Measurements from ENCODE around the gene OR2S2.
A peak's percentile ranks its signal among the peaks of the same experiment; 100 is the strongest.

OR2S2 gene

GRCh38 chr9:35966433-35966832, 8.5 kb upstream of the OR2S2 start:
- no peak overlapping the region for H3K23ac ChIP-seq (ENCODE audit: low read depth, low read length, poor library complexity)
- H2BK5ac ChIP-seq (ENCODE audit: low read length): no peak overlapping the region
- H3K18ac ChIP-seq (ENCODE audit: low read length): no peak overlapping the region
- H3K27me3 ChIP-seq (ENCODE audit: control insufficient read depth in 3 of 3, insufficient read depth in 3 of 3, low read depth in 1 of 3, low read length in 3 of 3): peaks cover 1 to 32% (median 2%) of the 10 kb centered on the region in 3 experiments
- H4K8ac ChIP-seq (ENCODE audit: low read depth, low read length): no peak overlapping the region
- no peak overlapping the region for H4K91ac ChIP-seq (ENCODE audit: low read depth, low read length, poor library complexity)
- H3K4me1 ChIP-seq (ENCODE audit: control insufficient read depth in 2 of 2, insufficient read depth in 1 of 2, low read depth in 1 of 2, low read length in 2 of 2): peaks cover 0 to 2% of the 10 kb centered on the region in 2 donors
- no peak overlapping the region for H2BK120ac ChIP-seq (ENCODE audit: low read depth, low read length)
- no peak overlapping the region for H3K4ac ChIP-seq (ENCODE audit: low read length)
- H2AK5ac ChIP-seq (ENCODE audit: low read depth, low read length): no peak overlapping the region
- H2BK15ac ChIP-seq (ENCODE audit: low read length): no peak overlapping the region
- H3K27ac ChIP-seq (replicated peaks; ENCODE audit: low read length): no peak overlapping the region
- no peaks in the 10 kb centered on the region for H3K36me3 ChIP-seq (replicated peaks in 1 of 2; ENCODE audit: control insufficient read depth in 2 of 2, insufficient read depth in 2 of 2, low read length in 2 of 2)
- no CpG with 5 or more reads among the region's 4 CpGs for WGBS, 2 donors (ENCODE audit: extremely low coverage in 2 of 2, insufficient read length in 2 of 2, insufficient replicate concordance in 1 of 2)
- no peak overlapping the region for H2BK12ac ChIP-seq (ENCODE audit: low read length)
- no peak overlapping the region for H3K4me3 ChIP-seq (ENCODE audit: low read length in 2 of 2)
- H3K14ac ChIP-seq (ENCODE audit: low read length): no peak overlapping the region
- H3K4me2 ChIP-seq (ENCODE audit: insufficient read depth, low read length, poor library complexity, severe bottlenecking): no peak overlapping the region
- no peak overlapping the region for H2AFZ ChIP-seq (ENCODE audit: low read length)
- DNase-seq (ENCODE audit: low spot score): no peak
- no peak overlapping the region for H3K9ac ChIP-seq (ENCODE audit: low read depth, low read length, poor library complexity)
- no peaks in the 10 kb centered on the region for H3K79me1 ChIP-seq (ENCODE audit: low read depth, low read length)
- H3K9me3 ChIP-seq (replicated peaks in 1 of 2; ENCODE audit: control insufficient read depth in 2 of 2, insufficient read depth in 1 of 2, low read depth in 1 of 2, low read length in 2 of 2): no peaks in the 10 kb centered on the region

- H3K36me3 ChIP-seq (replicated peaks in 1 of 2; ENCODE audit: control insufficient read depth in 2 of 2, insufficient read depth in 2 of 2, low read length in 2 of 2): no peaks in the 10 kb centered on the region
- no peak overlapping the region for H3K9ac ChIP-seq (ENCODE audit: low read depth, low read length, poor library complexity)
- no peak overlapping the region for H2BK12ac ChIP-seq (ENCODE audit: low read length)
- peaks cover 2 to 39% (median 5%) of the 10 kb centered on the region in 3 experiments for H3K27me3 ChIP-seq (ENCODE audit: control insufficient read depth in 3 of 3, insufficient read depth in 3 of 3, low read depth in 1 of 3, low read length in 3 of 3)
- no CpG with 5 or more reads among the region's 6 CpGs for WGBS, 2 donors (ENCODE audit: extremely low coverage in 2 of 2, insufficient read length in 2 of 2, insufficient replicate concordance in 1 of 2)
- no peak overlapping the region for H4K8ac ChIP-seq (ENCODE audit: low read depth, low read length)
- no peak overlapping the region for H2AK5ac ChIP-seq (ENCODE audit: low read depth, low read length)
- no peak overlapping the region for H3K4me3 ChIP-seq (ENCODE audit: low read length in 2 of 2)
- no peak overlapping the region for H3K4ac ChIP-seq (ENCODE audit: low read length)
- no peaks in the 10 kb centered on the region for H3K9me3 ChIP-seq (replicated peaks in 1 of 2; ENCODE audit: control insufficient read depth in 2 of 2, insufficient read depth in 1 of 2, low read depth in 1 of 2, low read length in 2 of 2)
- no peak overlapping the region for H2BK120ac ChIP-seq (ENCODE audit: low read depth, low read length)
- H2BK5ac ChIP-seq (ENCODE audit: low read length): no peak overlapping the region
- H3K23ac ChIP-seq (ENCODE audit: low read depth, low read length, poor library complexity): no peak overlapping the region
- no peak overlapping the region for H3K27ac ChIP-seq (replicated peaks; ENCODE audit: low read length)
- no peak overlapping the region for H3K14ac ChIP-seq (ENCODE audit: low read length)
- H3K4me1 ChIP-seq (ENCODE audit: control insufficient read depth in 2 of 2, insufficient read depth in 1 of 2, low read depth in 1 of 2, low read length in 2 of 2): peaks cover 0 to 2% of the 10 kb centered on the region in 2 donors
- H3K79me1 ChIP-seq (ENCODE audit: low read depth, low read length): no peaks in the 10 kb centered on the region
- H2BK15ac ChIP-seq (ENCODE audit: low read length): no peak overlapping the region
- H3K18ac ChIP-seq (ENCODE audit: low read length): no peak overlapping the region
- DNase-seq (ENCODE audit: low spot score): no peak
- no peak overlapping the region for H4K91ac ChIP-seq (ENCODE audit: low read depth, low read length, poor library complexity)
- H3K4me2 ChIP-seq (ENCODE audit: insufficient read depth, low read length, poor library complexity, severe bottlenecking): no peak overlapping the region
- H2AFZ ChIP-seq (ENCODE audit: low read length): no peak overlapping the region
Observed at GRCh38 chr9:35965011-35965410, 7.1 kb upstream of the OR2S2 start.

DNA sequence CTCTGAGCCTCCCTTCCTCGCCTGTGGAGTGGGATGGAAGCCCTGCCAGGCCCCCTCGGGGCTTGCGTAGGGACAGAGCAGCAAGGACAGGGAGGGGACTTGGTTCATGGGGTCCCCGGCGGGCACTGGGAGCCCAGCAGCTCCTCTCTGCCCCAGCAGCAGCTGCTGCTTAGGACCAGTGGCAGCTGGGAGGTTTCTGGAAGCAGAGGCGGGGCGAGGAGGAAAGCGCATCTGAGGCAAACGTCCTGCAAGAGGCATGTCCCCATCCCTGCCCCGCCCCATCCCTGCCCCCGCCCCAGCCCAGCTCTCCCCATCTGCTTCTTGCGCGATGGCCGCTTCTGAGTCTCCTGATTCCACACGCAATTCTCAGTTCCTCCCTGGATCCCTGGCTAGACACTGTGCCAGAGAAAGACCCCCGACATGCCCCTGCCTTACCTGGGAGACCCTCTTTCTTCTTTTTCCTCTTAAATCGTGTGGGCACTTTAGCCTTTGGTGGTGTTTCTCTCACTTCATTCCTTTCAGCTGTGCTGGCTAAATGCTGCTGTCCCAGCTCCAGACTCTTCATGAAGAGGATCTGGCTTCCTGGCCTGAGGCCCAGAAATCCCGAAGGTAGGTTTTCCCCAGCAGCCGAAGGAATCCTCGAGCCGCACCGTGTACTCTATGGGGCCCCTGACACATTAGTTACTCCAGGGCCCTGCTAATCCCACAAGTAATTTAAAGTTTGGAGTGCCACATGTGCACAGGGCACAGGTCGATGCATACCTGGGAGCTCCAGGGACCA, 4.4 kb upstream of the OR2S2 start:
- H3K27ac ChIP-seq (replicated peaks; ENCODE audit: low read length): no peak overlapping the region
- no peak overlapping the region for H2BK120ac ChIP-seq (ENCODE audit: low read depth, low read length)
- no peaks in the 10 kb centered on the region for H3K36me3 ChIP-seq (replicated peaks in 1 of 2; ENCODE audit: control insufficient read depth in 2 of 2, insufficient read depth in 2 of 2, low read length in 2 of 2)
- no peak overlapping the region for H4K91ac ChIP-seq (ENCODE audit: low read depth, low read length, poor library complexity)
- H3K9me3 ChIP-seq (replicated peaks in 1 of 2; ENCODE audit: control insufficient read depth in 2 of 2, insufficient read depth in 1 of 2, low read depth in 1 of 2, low read length in 2 of 2): no peaks in the 10 kb centered on the region
- H3K79me1 ChIP-seq (ENCODE audit: low read depth, low read length): no peaks in the 10 kb centered on the region
- no peak overlapping the region for H3K4ac ChIP-seq (ENCODE audit: low read length)
- peak overlapping the region; percentile 56 for H3K14ac ChIP-seq (ENCODE audit: low read length)
- peaks cover 2 to 45% (median 5%) of the 10 kb centered on the region in 3 experiments for H3K27me3 ChIP-seq (ENCODE audit: control insufficient read depth in 3 of 3, insufficient read depth in 3 of 3, low read depth in 1 of 3, low read length in 3 of 3)
- H2BK15ac ChIP-seq (ENCODE audit: low read length): peak overlapping the region; percentile 37
- H2AK5ac ChIP-seq (ENCODE audit: low read depth, low read length): peak overlapping the region; percentile 21
- DNase-seq (ENCODE audit: low spot score): no peak
- peak overlapping the region; percentile 71 for H3K18ac ChIP-seq (ENCODE audit: low read length)
- H3K23ac ChIP-seq (ENCODE audit: low read depth, low read length, poor library complexity): peak overlapping the region; percentile 85
- no peak overlapping the region for H2BK5ac ChIP-seq (ENCODE audit: low read length)
- no peak overlapping the region for H2BK12ac ChIP-seq (ENCODE audit: low read length)
- H3K9ac ChIP-seq (ENCODE audit: low read depth, low read length, poor library complexity): no peak overlapping the region
- WGBS, 2 donors (ENCODE audit: extremely low coverage in 2 of 2, insufficient read length in 2 of 2, insufficient replicate concordance in 1 of 2): no CpG with 5 or more reads among the region's 23 CpGs
- H2AFZ ChIP-seq (ENCODE audit: low read length): peak overlapping the region; percentile 77
- peaks cover 0 to 2% of the 10 kb centered on the region in 2 donors for H3K4me1 ChIP-seq (ENCODE audit: control insufficient read depth in 2 of 2, insufficient read depth in 1 of 2, low read depth in 1 of 2, low read length in 2 of 2)
- H3K4me3 ChIP-seq (ENCODE audit: low read length in 2 of 2): no peak overlapping the region
- peak overlapping the region; percentile 98 for H4K8ac ChIP-seq (ENCODE audit: low read depth, low read length)
- no peak overlapping the region for H3K4me2 ChIP-seq (ENCODE audit: insufficient read depth, low read length, poor library complexity, severe bottlenecking)

DNA sequence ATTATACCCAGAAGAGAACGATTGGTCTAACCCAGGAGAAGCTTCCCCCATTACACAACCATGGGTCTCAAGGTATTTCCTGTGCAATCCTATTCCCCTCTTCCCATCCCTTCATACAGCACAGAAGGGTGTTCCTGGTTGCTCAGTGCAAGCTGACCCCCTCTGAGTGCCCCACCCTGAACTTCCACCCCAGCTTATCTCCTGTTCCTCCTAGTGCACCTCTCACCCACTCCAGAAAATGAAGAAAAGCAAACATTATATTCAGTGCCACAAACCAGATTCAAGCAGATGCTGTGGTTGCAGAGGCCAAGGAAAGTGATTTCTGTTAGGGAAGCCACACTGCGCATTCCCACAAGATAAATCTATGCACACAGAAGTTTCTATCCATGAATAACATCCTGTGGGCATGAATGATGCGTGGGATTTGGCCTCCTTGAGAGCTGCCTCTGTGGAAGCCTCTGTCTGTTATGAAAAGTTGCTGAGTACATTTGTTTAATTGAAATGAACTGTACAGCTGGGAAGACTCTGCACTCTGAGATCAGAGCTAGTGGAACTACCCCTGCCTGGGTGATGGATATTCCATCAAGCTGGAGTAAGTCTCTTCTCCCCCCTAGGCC, 2.2 kb upstream of the OR2S2 start:
- WGBS, 2 donors (ENCODE audit: extremely low coverage in 2 of 2, insufficient read length in 2 of 2, insufficient replicate concordance in 1 of 2): no CpG with 5 or more reads among the region's 3 CpGs
- Histone ChIP-seq H3K36me3 (replicated peaks in 1 of 2; ENCODE audit: control insufficient read depth in 2 of 2, insufficient read depth in 2 of 2, low read length in 2 of 2) (no peaks in the 10 kb centered on the region), H2BK15ac (ENCODE audit: low read length) (no peak overlapping the region)

More for the DNA sequence above, 2.2 kb upstream of the OR2S2 start:
- Histone ChIP-seq H3K4me1 (ENCODE audit: control insufficient read depth in 2 of 2, insufficient read depth in 1 of 2, low read depth in 1 of 2, low read length in 2 of 2) (peaks cover 0 to 2% of the 10 kb centered on the region in 2 donors), H3K27me3 (ENCODE audit: control insufficient read depth in 3 of 3, insufficient read depth in 3 of 3, low read depth in 1 of 3, low read length in 3 of 3) (peaks cover 2 to 47% (median 5%) of the 10 kb centered on the region in 3 experiments), H2AFZ (ENCODE audit: low read length) (no peak overlapping the region), H2AK5ac (ENCODE audit: low read depth, low read length) (no peak overlapping the region), H3K4me2 (ENCODE audit: insufficient read depth, low read length, poor library complexity, severe bottlenecking) (no peak overlapping the region), H2BK5ac (ENCODE audit: low read length) (no peak overlapping the region), H3K9ac (ENCODE audit: low read depth, low read length, poor library complexity) (no peak overlapping the region), H3K18ac (ENCODE audit: low read length) (no peak overlapping the region), H3K79me1 (ENCODE audit: low read depth, low read length) (no peaks in the 10 kb centered on the region), H3K9me3 (replicated peaks in 1 of 2; ENCODE audit: control insufficient read depth in 2 of 2, insufficient read depth in 1 of 2, low read depth in 1 of 2, low read length in 2 of 2) (no peaks in the 10 kb centered on the region), H3K14ac (ENCODE audit: low read length) (no peak overlapping the region), H3K4ac (ENCODE audit: low read length) (no peak overlapping the region), H3K23ac (ENCODE audit: low read depth, low read length, poor library complexity) (no peak overlapping the region), H2BK120ac (ENCODE audit: low read depth, low read length) (no peak overlapping the region), H4K91ac (ENCODE audit: low read depth, low read length, poor library complexity) (no peak overlapping the region), H3K27ac (replicated peaks; ENCODE audit: low read length) (no peak overlapping the region), H2BK12ac (ENCODE audit: low read length) (no peak overlapping the region), H3K4me3 (ENCODE audit: low read length in 2 of 2) (peak overlapping the region in 1 of 2 donors; percentile 51), H4K8ac (ENCODE audit: low read depth, low read length) (no peak overlapping the region)
- DNase-seq (ENCODE audit: low spot score): no peak
